HEK293 (cell line): ENCODE results near the gene FSTL3.

Source experiments
- CTCF ChIA-PET: fragments of 350-600 bp; formaldehyde crosslinking; extraction: SDS; loops from one replicate; lab custom pipeline; 2021; ENCODE audit warnings: antibody characterized with exemption; lab: Yijun Ruan, JAX
- POLR2A ChIA-PET: fragments of 300-600 bp; formaldehyde crosslinking; extraction: SDS; loops from one replicate; lab custom pipeline; 2020; ENCODE audit warnings: antibody characterized with exemption, inconsistent platforms; lab: Yijun Ruan, JAX
- H3K27ac ChIP-seq: fragments of 200-500 bp; sonication (Bioruptor generic); 2 replicates; pipeline ENCODE4 v1.5.1; 2014; ENCODE audit warnings: low read depth, low read length, control low read depth, inconsistent platforms; ENCODE audit errors: extremely low read depth
- H3K36me3 ChIP-seq, 2 experiments: fragments of 200-500 bp in 1 of 2; sonication (Bioruptor generic) in 1 of 2; 1 replicate in 1 of 2; 2 replicates in 1 of 2; pipeline ENCODE4 v1.5.1; 2014 to 2017; ENCODE audit warnings: inconsistent platforms in 2 of 2, low read length in 2 of 2; ENCODE audit not compliant: control insufficient read depth in 2 of 2, insufficient read depth in 1 of 2
- H3K4me1 ChIP-seq: fragments of 200-500 bp; sonication (Bioruptor generic); 2 replicates; pipeline ENCODE4 v1.5.1; 2014; ENCODE audit warnings: mild to moderate bottlenecking, low read length, inconsistent platforms; ENCODE audit not compliant: control insufficient read depth, insufficient read depth
- H3K4me3 ChIP-seq: 2 replicates; pipeline ENCODE4 v1.5.1; 2011; ENCODE audit warnings: low read depth, mild to moderate bottlenecking, control low read depth, low read length, moderate library complexity
- H3K9me3 ChIP-seq: fragments of 200-500 bp; sonication (Bioruptor generic); 2 replicates; pipeline ENCODE4 v1.5.1; 2014; ENCODE audit warnings: low read depth, low read length, inconsistent platforms; ENCODE audit not compliant: control insufficient read depth, insufficient read depth
- BCL11A ChIP-seq: fragments of 450-650 bp; formaldehyde crosslinking; IDR thresholded peaks from 2 replicates; pipeline ENCODE4 v1.5.1; 2016; ENCODE audit warnings: low read depth, missing biosample characterization, missing genetic modification characterization
- GLIS1 ChIP-seq: fragments of 450-650 bp; formaldehyde crosslinking; IDR thresholded peaks from 2 replicates; pipeline ENCODE4 v1.5.1; 2016; ENCODE audit warnings: missing biosample characterization, missing genetic modification characterization
- KLF10 ChIP-seq: fragments of 450-650 bp; IDR thresholded peaks from 2 replicates; pipeline ENCODE4 v1.5.1; 2018; ENCODE audit warnings: missing biosample characterization, mild to moderate bottlenecking, missing genetic modification characterization
- RBAK ChIP-seq: fragments of 450-650 bp; formaldehyde crosslinking; IDR thresholded peaks from 2 replicates; pipeline ENCODE4 v1.5.1; 2016; ENCODE audit warnings: missing biosample characterization, missing genetic modification characterization
- SALL2 ChIP-seq: fragments of 450-650 bp; formaldehyde crosslinking; IDR thresholded peaks from 2 replicates; pipeline ENCODE4 v1.5.0; 2017; ENCODE audit warnings: missing biosample characterization, mild to moderate bottlenecking, missing genetic modification characterization, borderline replicate concordance
- YY1 ChIP-seq: fragments of 450-650 bp; formaldehyde crosslinking; IDR thresholded peaks from 2 replicates; pipeline ENCODE4 v1.5.1; 2018; ENCODE audit warnings: missing biosample characterization, missing genetic modification characterization
- ZBTB48 ChIP-seq: fragments of 450-650 bp; formaldehyde crosslinking; IDR thresholded peaks from 2 replicates; pipeline ENCODE4 v1.5.1; 2016; ENCODE audit warnings: missing biosample characterization, missing genetic modification characterization
- ZBTB8A ChIP-seq: fragments of 450-650 bp; formaldehyde crosslinking; IDR thresholded peaks from 2 replicates; pipeline ENCODE4 v1.5.1; 2016; ENCODE audit warnings: missing biosample characterization, missing genetic modification characterization
- ZFP3 ChIP-seq: fragments of 450-650 bp; formaldehyde crosslinking; IDR thresholded peaks from 2 replicates; pipeline ENCODE4 v1.5.1; 2016; ENCODE audit warnings: low read depth, missing biosample characterization, missing genetic modification characterization
- ZFP41 ChIP-seq: fragments of 450-650 bp; formaldehyde crosslinking; IDR thresholded peaks from 2 replicates; pipeline ENCODE4 v1.5.1; 2016; ENCODE audit warnings: missing biosample characterization, missing genetic modification characterization, borderline replicate concordance
- ZNF132 ChIP-seq: fragments of 450-650 bp; formaldehyde crosslinking; IDR thresholded peaks from 2 replicates; pipeline ENCODE4 v1.5.1; 2017; ENCODE audit warnings: missing biosample characterization, missing genetic modification characterization, borderline replicate concordance
- ZNF133 ChIP-seq: fragments of 450-650 bp; formaldehyde crosslinking; IDR thresholded peaks from 2 replicates; pipeline ENCODE4 v1.5.1; 2016; ENCODE audit warnings: missing biosample characterization, missing genetic modification characterization
- ZNF16 ChIP-seq: fragments of 450-650 bp; formaldehyde crosslinking; IDR thresholded peaks from 2 replicates; pipeline ENCODE4 v1.5.1; 2016; ENCODE audit warnings: low read depth, missing biosample characterization, missing genetic modification characterization
- ZNF184 ChIP-seq: fragments of 450-650 bp; IDR thresholded peaks from 2 replicates; pipeline ENCODE4 v1.5.1; 2018; ENCODE audit warnings: missing biosample characterization, mild to moderate bottlenecking, missing genetic modification characterization
- ZNF19 ChIP-seq: fragments of 450-650 bp; formaldehyde crosslinking; IDR thresholded peaks from 2 replicates; pipeline ENCODE4; 2016; ENCODE audit warnings: missing biosample characterization, missing genetic modification characterization, low read depth
- ZNF202 ChIP-seq: fragments of 450-650 bp; formaldehyde crosslinking; IDR thresholded peaks from 2 replicates; pipeline ENCODE4 v1.5.1; 2016; ENCODE audit warnings: missing biosample characterization, missing genetic modification characterization, borderline replicate concordance
- ZNF24 ChIP-seq: fragments of 450-650 bp; formaldehyde crosslinking; IDR thresholded peaks from 2 replicates; pipeline ENCODE4 v1.5.1; 2016; ENCODE audit warnings: missing biosample characterization, missing genetic modification characterization
- ZNF335 ChIP-seq: fragments of 450-650 bp; formaldehyde crosslinking; conservative IDR thresholded peaks from 2 replicates; pipeline ENCODE4 v1.5.1; 2016; ENCODE audit warnings: missing biosample characterization, missing genetic modification characterization
- ZNF341 ChIP-seq: fragments of 450-650 bp; formaldehyde crosslinking; IDR thresholded peaks from 2 replicates; pipeline ENCODE4; 2016; ENCODE audit warnings: low read depth, missing biosample characterization, missing genetic modification characterization
- ZNF366 ChIP-seq: fragments of 450-650 bp; formaldehyde crosslinking; conservative IDR thresholded peaks from 2 replicates; pipeline ENCODE4 v1.5.1; 2016; ENCODE audit warnings: missing biosample characterization, missing genetic modification characterization
- ZNF391 ChIP-seq: fragments of 450-650 bp; formaldehyde crosslinking; IDR thresholded peaks from 2 replicates; pipeline ENCODE4 v1.5.1; 2016; ENCODE audit warnings: low read depth, missing biosample characterization, missing genetic modification characterization, borderline replicate concordance
- ZNF394 ChIP-seq: fragments of 450-650 bp; formaldehyde crosslinking; IDR thresholded peaks from 2 replicates; pipeline ENCODE4 v1.5.1; 2016; ENCODE audit warnings: missing biosample characterization, missing genetic modification characterization, mild to moderate bottlenecking, moderate library complexity, borderline replicate concordance
- ZNF473 ChIP-seq: fragments of 450-650 bp; formaldehyde crosslinking; IDR thresholded peaks from 2 replicates; pipeline ENCODE4 v1.5.1; 2017; ENCODE audit warnings: missing biosample characterization, missing genetic modification characterization
- ZNF548 ChIP-seq: fragments of 450-650 bp; formaldehyde crosslinking; IDR thresholded peaks from 2 replicates; pipeline ENCODE4 v1.5.1; 2016; ENCODE audit warnings: missing biosample characterization, missing genetic modification characterization
- ZNF626 ChIP-seq: fragments of 450-650 bp; sonication (Bioruptor Pico); formaldehyde crosslinking; IDR thresholded peaks from 2 replicates; pipeline ENCODE4 v1.5.1; 2018; ENCODE audit warnings: missing biosample characterization, missing genetic modification characterization, inconsistent platforms
- ZNF76 ChIP-seq: fragments of 450-650 bp; formaldehyde crosslinking; IDR thresholded peaks from 2 replicates; pipeline ENCODE4; 2016; ENCODE audit warnings: low read depth, missing biosample characterization, missing genetic modification characterization, borderline replicate concordance
- ZNF792 ChIP-seq: fragments of 450-650 bp; formaldehyde crosslinking; IDR thresholded peaks from 2 replicates; pipeline ENCODE4 v1.5.1; 2016; ENCODE audit warnings: missing biosample characterization, missing genetic modification characterization
- TF ChIP-seq, protein P1 (sequence below): fragments of 450-650 bp; formaldehyde crosslinking; IDR thresholded peaks from 2 replicates; pipeline ENCODE4 v1.5.1; 2016; ENCODE audit warnings: missing biosample characterization, missing genetic modification characterization
- TF ChIP-seq, protein P2 (sequence below): fragments of 450-650 bp; formaldehyde crosslinking; optimal IDR thresholded peaks from 2 replicates; pipeline ENCODE3; 2016; ENCODE audit warnings: missing biosample characterization, mild to moderate bottlenecking, missing genetic modification characterization
- TF ChIP-seq, protein P3 (sequence below): fragments of 450-650 bp; formaldehyde crosslinking; IDR thresholded peaks from 2 replicates; pipeline ENCODE4 v1.5.1; 2016; ENCODE audit warnings: missing biosample characterization, missing genetic modification characterization, borderline replicate concordance

The FSTL3 gene

DNA sequence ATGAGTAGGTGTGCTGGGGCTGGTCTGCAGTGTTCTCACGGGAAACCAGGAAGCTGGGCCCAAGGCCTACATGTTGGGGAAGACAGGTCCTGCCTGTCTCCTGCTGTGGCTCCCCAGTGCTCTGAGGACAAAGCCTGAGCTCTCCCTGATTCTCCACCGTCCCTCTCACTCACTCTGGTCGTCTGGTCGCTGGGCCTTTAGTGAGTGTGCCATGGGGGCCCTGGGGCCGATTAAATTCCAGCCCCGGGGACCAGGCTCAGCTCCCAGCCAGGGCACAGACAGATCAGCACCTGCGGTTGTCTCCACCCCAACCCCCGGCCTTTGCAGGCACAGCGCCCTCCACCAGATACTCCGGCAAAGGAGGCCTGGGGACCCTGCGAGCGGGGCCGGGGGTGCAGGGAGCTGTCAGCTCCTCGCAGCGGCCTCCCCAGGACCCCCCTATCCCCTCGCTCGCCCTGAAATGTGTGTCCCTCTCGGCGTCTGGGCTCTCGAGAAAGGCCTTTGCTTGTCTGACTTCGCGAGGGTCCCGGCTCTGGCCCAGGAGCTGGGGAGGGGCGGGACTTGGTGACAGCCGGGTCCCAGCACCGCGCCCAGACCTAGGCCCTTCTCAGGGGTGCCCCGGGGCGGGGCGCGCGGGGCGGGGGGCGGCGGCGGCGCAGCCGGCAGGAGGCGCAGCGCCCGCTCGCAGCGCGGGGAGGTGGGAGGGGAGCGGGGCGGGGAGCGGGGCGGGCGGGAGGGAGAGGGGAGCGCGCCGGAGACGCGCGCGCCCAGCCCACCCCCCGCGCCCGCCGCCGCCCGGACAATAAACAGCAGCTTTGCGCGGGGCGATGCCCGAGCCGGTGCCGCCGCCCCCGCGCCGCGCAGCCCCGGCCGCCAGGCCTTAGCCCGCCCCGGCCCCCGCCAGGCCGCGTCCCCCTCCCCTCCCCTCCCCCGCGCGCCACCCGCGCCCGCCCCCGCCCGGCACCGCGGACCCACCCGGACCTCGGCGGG lies 32.3 kb downstream of the FSTL3 start, which contains the start of gene PALM:
Gene PALM (plus strand): TSS at position 782 of the 990 bp plus-strand sequence. CDS start 212 bp downstream, outside the sequence.
- TF ChIP-seq ZBTB48, result no peak
- TF ChIP-seq, protein P1, sequence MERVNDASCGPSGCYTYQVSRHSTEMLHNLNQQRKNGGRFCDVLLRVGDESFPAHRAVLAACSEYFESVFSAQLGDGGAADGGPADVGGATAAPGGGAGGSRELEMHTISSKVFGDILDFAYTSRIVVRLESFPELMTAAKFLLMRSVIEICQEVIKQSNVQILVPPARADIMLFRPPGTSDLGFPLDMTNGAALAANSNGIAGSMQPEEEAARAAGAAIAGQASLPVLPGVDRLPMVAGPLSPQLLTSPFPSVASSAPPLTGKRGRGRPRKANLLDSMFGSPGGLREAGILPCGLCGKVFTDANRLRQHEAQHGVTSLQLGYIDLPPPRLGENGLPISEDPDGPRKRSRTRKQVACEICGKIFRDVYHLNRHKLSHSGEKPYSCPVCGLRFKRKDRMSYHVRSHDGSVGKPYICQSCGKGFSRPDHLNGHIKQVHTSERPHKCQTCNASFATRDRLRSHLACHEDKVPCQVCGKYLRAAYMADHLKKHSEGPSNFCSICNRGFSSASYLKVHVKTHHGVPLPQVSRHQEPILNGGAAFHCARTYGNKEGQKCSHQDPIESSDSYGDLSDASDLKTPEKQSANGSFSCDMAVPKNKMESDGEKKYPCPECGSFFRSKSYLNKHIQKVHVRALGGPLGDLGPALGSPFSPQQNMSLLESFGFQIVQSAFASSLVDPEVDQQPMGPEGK (tag by site-specific recombination), result peak; percentile 46
- TF ChIP-seq YY1, result no peak
- TF ChIP-seq ZNF335 (tag by site-specific recombination), result 0 out of 2 replicates have a peak, but pooled peaks have one; percentile 20
- TF ChIP-seq ZNF366 (tag by site-specific recombination), result no peak
- peak; percentile 43; the same call in 1 of the 2 replicates for TF ChIP-seq ZBTB8A (tag by site-specific recombination)
- TF ChIP-seq, protein P2, sequence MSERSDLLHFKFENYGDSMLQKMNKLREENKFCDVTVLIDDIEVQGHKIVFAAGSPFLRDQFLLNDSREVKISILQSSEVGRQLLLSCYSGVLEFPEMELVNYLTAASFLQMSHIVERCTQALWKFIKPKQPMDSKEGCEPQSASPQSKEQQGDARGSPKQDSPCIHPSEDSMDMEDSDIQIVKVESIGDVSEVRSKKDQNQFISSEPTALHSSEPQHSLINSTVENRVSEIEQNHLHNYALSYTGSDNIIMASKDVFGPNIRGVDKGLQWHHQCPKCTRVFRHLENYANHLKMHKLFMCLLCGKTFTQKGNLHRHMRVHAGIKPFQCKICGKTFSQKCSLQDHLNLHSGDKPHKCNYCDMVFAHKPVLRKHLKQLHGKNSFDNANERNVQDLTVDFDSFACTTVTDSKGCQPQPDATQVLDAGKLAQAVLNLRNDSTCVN (tag by site-specific recombination), result peak; percentile 17
- no peak for TF ChIP-seq GLIS1 (tag by site-specific recombination)
- TF ChIP-seq ZNF394 (tag by site-specific recombination), result no peak
- TF ChIP-seq BCL11A, result no peak
- TF ChIP-seq ZNF341 (tag by site-specific recombination), result peak; percentile 68
- TF ChIP-seq ZNF792 (tag by site-specific recombination), result no peak
- no peak for TF ChIP-seq ZNF133
- TF ChIP-seq ZNF19 (tag by site-specific recombination), result no peak
- TF ChIP-seq RBAK, result no peak
- TF ChIP-seq, protein P3, sequence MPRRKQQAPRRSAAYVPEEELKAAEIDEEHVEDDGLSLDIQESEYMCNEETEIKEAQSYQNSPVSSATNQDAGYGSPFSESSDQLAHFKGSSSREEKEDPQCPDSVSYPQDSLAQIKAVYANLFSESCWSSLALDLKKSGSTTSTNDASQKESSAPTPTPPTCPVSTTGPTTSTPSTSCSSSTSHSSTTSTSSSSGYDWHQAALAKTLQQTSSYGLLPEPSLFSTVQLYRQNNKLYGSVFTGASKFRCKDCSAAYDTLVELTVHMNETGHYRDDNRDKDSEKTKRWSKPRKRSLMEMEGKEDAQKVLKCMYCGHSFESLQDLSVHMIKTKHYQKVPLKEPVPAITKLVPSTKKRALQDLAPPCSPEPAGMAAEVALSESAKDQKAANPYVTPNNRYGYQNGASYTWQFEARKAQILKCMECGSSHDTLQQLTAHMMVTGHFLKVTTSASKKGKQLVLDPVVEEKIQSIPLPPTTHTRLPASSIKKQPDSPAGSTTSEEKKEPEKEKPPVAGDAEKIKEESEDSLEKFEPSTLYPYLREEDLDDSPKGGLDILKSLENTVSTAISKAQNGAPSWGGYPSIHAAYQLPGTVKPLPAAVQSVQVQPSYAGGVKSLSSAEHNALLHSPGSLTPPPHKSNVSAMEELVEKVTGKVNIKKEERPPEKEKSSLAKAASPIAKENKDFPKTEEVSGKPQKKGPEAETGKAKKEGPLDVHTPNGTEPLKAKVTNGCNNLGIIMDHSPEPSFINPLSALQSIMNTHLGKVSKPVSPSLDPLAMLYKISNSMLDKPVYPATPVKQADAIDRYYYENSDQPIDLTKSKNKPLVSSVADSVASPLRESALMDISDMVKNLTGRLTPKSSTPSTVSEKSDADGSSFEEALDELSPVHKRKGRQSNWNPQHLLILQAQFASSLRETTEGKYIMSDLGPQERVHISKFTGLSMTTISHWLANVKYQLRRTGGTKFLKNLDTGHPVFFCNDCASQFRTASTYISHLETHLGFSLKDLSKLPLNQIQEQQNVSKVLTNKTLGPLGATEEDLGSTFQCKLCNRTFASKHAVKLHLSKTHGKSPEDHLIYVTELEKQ (tag by site-specific recombination), result no peak
- no peak for TF ChIP-seq ZFP41 (tag by site-specific recombination)
- no peak for TF ChIP-seq ZFP3 (tag by site-specific recombination)
- no peak for TF ChIP-seq ZNF76 (tag by site-specific recombination)
- TF ChIP-seq ZNF391, result no peak
- TF ChIP-seq ZNF473, result no peak
- TF ChIP-seq ZNF202, result no peak
- TF ChIP-seq ZNF548, result no peak
- no peak for TF ChIP-seq KLF10
- no peak for TF ChIP-seq SALL2 (tag by site-specific recombination)
- peak; percentile 84 for TF ChIP-seq ZNF16 (tag by site-specific recombination)
- TF ChIP-seq ZNF626 (tag by site-specific recombination), result no peak
- TF ChIP-seq ZNF24 (tag by site-specific recombination), result no peak
- no peak for TF ChIP-seq ZNF184 (tag by site-specific recombination)
- TF ChIP-seq ZNF132 (tag by site-specific recombination), result no peak
- POLR2A ChIA-PET, result interaction anchor here (1.1 to 2.2 kb wide), 4 partner anchors 15 to 247 kb away, joined by 3 to 10 read pairs (median 4); no protein-coding TSS in a partner anchor
- peak within 1 kb of the TSS; percentile 60; the same call in 1 of the 2 replicates for H3K27ac ChIP-seq
- no peaks in the 10 kb centered on the region for H3K4me1 ChIP-seq
- H3K9me3 ChIP-seq, result no peaks in the 10 kb centered on the region
- no peaks in the 10 kb centered on the region for H3K36me3 ChIP-seq
- peak within 1 kb of the TSS; percentile 58 for H3K4me3 ChIP-seq
- CTCF ChIA-PET, result interaction anchor here (0.6 to 2.3 kb wide), 12 partner anchors 9 to 274 kb away, joined by 3 to 12 read pairs (median 4); no protein-coding TSS in a partner anchor
